Neural crest cell (in vitro differentiated cells): ENCODE measurements around the gene ZNF625. TPM values are rescaled to one million over a fixed set of nuclear protein-coding genes. Genes with fewer than 3 reads are reported as not detected.
A peak's percentile ranks its signal among the peaks of the same experiment; 100 is the strongest.

Source experiments
- DNase-seq: peaks from one replicate; pipeline ENCODE4 v3.0.0; 2021; ENCODE audit warnings: low read depth, mixed read lengths, low spot score
- H3K27ac Mint-ChIP-seq: one replicate; pipeline ENCODE4 v1.8.0; 2021; ENCODE audit warnings: mild to moderate bottlenecking, mixed read lengths; ENCODE audit not compliant: unreplicated experiment
- H3K27me3 Mint-ChIP-seq: 2 replicates; pipeline ENCODE4 v1.8.0; 2021; ENCODE audit warnings: low read depth, mild to moderate bottlenecking, mixed read lengths
- H3K36me3 Mint-ChIP-seq: 2 replicates; pipeline ENCODE4 v1.8.0; 2021; ENCODE audit warnings: low read depth, mild to moderate bottlenecking, mixed read lengths
- H3K4me1 Mint-ChIP-seq: 2 replicates; pipeline ENCODE4 v1.8.0; 2021; ENCODE audit warnings: mixed read lengths
- H3K4me3 Mint-ChIP-seq: one replicate; pipeline ENCODE4 v1.8.0; 2021; ENCODE audit warnings: mild to moderate bottlenecking, mixed read lengths
- H3K9me3 Mint-ChIP-seq: 2 replicates; pipeline ENCODE4 v1.8.0; 2021; ENCODE audit warnings: mixed read lengths
- CTCF ChIP-seq: fragments of 200-600 bp; sonication (generic); conservative IDR thresholded peaks from 2 replicates; pipeline ENCODE4 v1.5.0; 2021; ENCODE audit warnings: antibody characterized with exemption, mild to moderate bottlenecking
- total RNA-seq: library from RNA; stranded (reverse); gene quantifications from 2 replicates; pipeline ENCODE4 v1.2.1, GENCODE V29; 2021

Gene ZNF625
- total RNA-seq, 1 donor from 2014 or later: 22.8 TPM

GRCh38 chr19:12141405-12141736, 15.2 kb downstream of the ZNF625 start:
- Mint-ChIP-seq H3K4me3 (peak overlapping the region; percentile 98), H3K9me3 (peaks cover 19% of the 10 kb centered on the region), H3K27me3 (peaks cover 3% of the 10 kb centered on the region), H3K36me3 (peaks cover 52% of the 10 kb centered on the region), H3K27ac (peak overlapping the region; percentile 89), H3K4me1 (peaks cover 35% of the 10 kb centered on the region)
- TF ChIP-seq CTCF: no peak
- no peak for DNase-seq

- Mint-ChIP-seq H3K4me1 (peaks cover 35% of the 10 kb centered on the region), H3K27ac (peak overlapping the region; percentile 89), H3K9me3 (peaks cover 14% of the 10 kb centered on the region), H3K27me3 (peaks cover 3% of the 10 kb centered on the region), H3K4me3 (peak overlapping the region; percentile 98), H3K36me3 (peaks cover 48% of the 10 kb centered on the region)
- peak; percentile 81 for DNase-seq
- TF ChIP-seq CTCF: peak; percentile 88
These were observed 15.8 kb downstream of the ZNF625 start for GRCh38 chr19:12140545-12141404.

- H3K27ac Mint-ChIP-seq: peak within 1 kb of the TSS; percentile 96
- no peak for TF ChIP-seq CTCF
- H3K9me3 Mint-ChIP-seq: peaks cover 11% of the 10 kb centered on the region
- H3K4me3 Mint-ChIP-seq: peak within 1 kb of the TSS; percentile 98
- peaks cover 48% of the 10 kb centered on the region for H3K36me3 Mint-ChIP-seq
- peaks cover 35% of the 10 kb centered on the region for H3K4me1 Mint-ChIP-seq
- peaks cover 3% of the 10 kb centered on the region for H3K27me3 Mint-ChIP-seq
- peak; percentile 91 for DNase-seq
These were observed 16.5 kb downstream of the ZNF625 start, which contains the start of gene ZNF20 for GRCh38 chr19:12139885-12140544. Gene ZNF20, minus strand, starts transcription at chr19:12140350. Its CDS starts 168 bp downstream, at chr19:12140182.

GRCh38 chr19:12139269-12139668, 17.3 kb downstream of the ZNF625 start:
- H3K4me3 Mint-ChIP-seq: peak overlapping the region; percentile 98
- H3K36me3 Mint-ChIP-seq: peaks cover 52% of the 10 kb centered on the region
- peaks cover 3% of the 10 kb centered on the region for H3K27me3 Mint-ChIP-seq
- H3K9me3 Mint-ChIP-seq: peaks cover 11% of the 10 kb centered on the region
- peak overlapping the region; percentile 96 for H3K27ac Mint-ChIP-seq
- DNase-seq: no peak
- TF ChIP-seq CTCF: no peak
- H3K4me1 Mint-ChIP-seq: peaks cover 35% of the 10 kb centered on the region

- H3K4me3 Mint-ChIP-seq: peak overlapping the region; percentile 80
- no peak for TF ChIP-seq CTCF
- H3K36me3 Mint-ChIP-seq: peaks cover 66% of the 10 kb centered on the region
- peaks cover 35% of the 10 kb centered on the region for H3K4me1 Mint-ChIP-seq
- no peak overlapping the region for H3K27ac Mint-ChIP-seq
- H3K9me3 Mint-ChIP-seq: peaks cover 18% of the 10 kb centered on the region
- DNase-seq: no peak
- H3K27me3 Mint-ChIP-seq: peaks cover 3% of the 10 kb centered on the region
These were observed 19.2 kb downstream of the ZNF625 start for GRCh38 chr19:12137221-12137940.
